Measurements from ENCODE around the gene GPR146. TPM values are rescaled to one million over a fixed set of nuclear protein-coding genes. Genes with fewer than 3 reads are reported as not detected.

GPR146 gene
- total and polyA plus RNA-seq, 2 of the 13 experiments (the other 11 are each of a cell fraction or from before 2014, with no cell fraction given): 2.0 to 15.9 TPM

DNA sequence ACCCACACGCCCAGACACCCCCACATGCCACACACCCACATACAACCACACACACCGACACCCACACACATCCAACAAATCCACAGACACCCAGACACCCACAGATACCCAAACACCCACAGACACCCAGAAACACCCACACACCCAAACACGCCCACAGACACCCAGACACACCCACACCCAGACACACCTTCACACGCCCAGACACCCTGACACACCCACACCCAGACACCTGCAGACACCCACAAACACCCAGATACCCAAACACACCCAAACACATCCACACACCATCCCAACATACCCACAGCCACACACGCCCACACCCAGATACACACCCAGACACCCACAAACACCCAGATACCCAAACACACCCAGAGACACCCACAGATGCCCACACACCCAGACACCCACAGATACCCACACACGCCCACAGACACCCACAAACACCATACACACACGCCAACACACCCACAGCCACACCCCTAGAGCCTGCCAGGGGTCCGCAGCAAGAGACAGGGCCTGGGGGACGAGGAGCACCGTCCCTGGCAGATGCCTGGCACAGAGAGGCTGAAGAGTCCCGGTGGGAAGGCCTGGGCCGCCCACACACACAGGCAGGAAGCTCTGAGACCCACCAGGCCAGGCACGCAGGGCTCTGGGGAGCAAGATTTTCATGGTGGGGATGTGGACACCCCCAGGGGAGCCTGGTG is 32.9 kb upstream of the GPR146 start (continued):
- TF ChIP-seq, protein P1, sequence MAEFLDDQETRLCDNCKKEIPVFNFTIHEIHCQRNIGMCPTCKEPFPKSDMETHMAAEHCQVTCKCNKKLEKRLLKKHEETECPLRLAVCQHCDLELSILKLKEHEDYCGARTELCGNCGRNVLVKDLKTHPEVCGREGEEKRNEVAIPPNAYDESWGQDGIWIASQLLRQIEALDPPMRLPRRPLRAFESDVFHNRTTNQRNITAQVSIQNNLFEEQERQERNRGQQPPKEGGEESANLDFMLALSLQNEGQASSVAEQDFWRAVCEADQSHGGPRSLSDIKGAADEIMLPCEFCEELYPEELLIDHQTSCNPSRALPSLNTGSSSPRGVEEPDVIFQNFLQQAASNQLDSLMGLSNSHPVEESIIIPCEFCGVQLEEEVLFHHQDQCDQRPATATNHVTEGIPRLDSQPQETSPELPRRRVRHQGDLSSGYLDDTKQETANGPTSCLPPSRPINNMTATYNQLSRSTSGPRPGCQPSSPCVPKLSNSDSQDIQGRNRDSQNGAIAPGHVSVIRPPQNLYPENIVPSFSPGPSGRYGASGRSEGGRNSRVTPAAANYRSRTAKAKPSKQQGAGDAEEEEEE (CRISPR knock-in tag; IDR thresholded peaks at IDR 0.05; ENCODE audit: borderline replicate concordance): no peak
- TF ChIP-seq MZF1 (CRISPR knock-in tag; IDR thresholded peaks at IDR 0.05; ENCODE audit: borderline replicate concordance) (no peak), PTBP1 (IDR thresholded peaks at IDR 0.05; ENCODE audit: low read depth, low read length, poor library complexity, severe bottlenecking) (no peak)
- TF ChIP-seq, protein P2, sequence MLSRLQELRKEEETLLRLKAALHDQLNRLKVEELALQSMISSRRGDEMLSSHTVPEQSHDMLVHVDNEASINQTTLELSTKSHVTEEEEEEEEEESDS (CRISPR knock-in tag; IDR thresholded peaks at IDR 0.05; ENCODE audit: borderline replicate concordance): no peak
- TF ChIP-seq, protein P3, sequence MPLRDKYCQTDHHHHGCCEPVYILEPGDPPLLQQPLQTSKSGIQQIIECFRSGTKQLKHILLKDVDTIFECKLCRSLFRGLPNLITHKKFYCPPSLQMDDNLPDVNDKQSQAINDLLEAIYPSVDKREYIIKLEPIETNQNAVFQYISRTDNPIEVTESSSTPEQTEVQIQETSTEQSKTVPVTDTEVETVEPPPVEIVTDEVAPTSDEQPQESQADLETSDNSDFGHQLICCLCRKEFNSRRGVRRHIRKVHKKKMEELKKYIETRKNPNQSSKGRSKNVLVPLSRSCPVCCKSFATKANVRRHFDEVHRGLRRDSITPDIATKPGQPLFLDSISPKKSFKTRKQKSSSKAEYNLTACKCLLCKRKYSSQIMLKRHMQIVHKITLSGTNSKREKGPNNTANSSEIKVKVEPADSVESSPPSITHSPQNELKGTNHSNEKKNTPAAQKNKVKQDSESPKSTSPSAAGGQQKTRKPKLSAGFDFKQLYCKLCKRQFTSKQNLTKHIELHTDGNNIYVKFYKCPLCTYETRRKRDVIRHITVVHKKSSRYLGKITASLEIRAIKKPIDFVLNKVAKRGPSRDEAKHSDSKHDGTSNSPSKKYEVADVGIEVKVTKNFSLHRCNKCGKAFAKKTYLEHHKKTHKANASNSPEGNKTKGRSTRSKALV (CRISPR knock-in tag; IDR thresholded peaks at IDR 0.05): no peak

DNA sequence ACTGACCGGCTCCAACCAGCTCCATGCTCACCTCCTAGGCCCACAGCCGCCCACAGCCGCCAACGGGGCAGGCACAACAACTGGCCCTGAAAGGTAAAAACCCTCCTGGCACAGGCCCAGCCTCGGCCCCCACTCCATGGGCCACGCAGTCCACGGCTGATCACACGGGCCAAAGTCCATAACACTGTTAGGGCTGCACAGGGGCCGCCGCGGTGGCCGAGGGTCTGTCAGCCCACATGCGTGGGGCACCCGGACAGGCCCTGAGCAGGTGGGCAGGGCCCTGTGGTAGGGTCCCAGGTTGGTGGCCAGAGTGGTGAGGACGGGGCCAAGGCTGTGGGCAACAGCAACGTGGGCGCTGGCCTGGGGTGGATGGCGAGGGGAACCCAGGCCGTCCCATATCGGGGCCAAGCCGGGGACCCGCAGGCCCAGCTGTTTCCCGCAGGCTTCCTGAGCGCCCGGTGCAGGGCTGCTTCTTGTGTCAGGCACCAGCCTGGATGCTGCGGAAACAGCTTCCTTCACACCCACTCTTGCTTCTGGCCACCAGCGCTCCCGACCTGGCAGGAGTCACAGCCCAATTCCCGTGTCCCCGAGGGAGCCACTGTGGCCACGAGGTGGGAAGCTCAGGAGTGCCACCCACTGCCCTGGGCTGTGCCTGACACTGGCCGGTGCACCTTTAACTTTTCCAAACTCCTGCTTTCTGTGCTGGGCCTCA is 32.2 kb upstream of the GPR146 start:
- H3K9ac ChIP-seq (ENCODE audit: insufficient read depth, low read depth, low read length): no peak overlapping the region
- no peak overlapping the region for H2AFZ ChIP-seq (ENCODE audit: low read length)
- ATAC-seq (no peak), FAIRE-seq (no peak), DNase-seq (ENCODE audit: low spot score) (no peak)
- H3K9me3 ChIP-seq (ENCODE audit: low read length): no peaks in the 10 kb centered on the region
- H3K27ac ChIP-seq (ENCODE audit: extremely low read length, insufficient read depth, low read length): no peak overlapping the region
- ChIA-PET CTCF (ENCODE audit: low intra/inter-chr PET ratio, low total read pairs) (no interaction called here), POLR2A (interaction anchor here (1.0 kb wide), 1 partner anchor 19 kb away, joined by 3 read pairs; no protein-coding TSS in a partner anchor)
- in situ Hi-C loops (cut with HindIII; ENCODE audit: extremely low pct_ligation_motif_present, low pct_unique_long_range_greater_than_20kb) (no loop called here), intact Hi-C loops (cut with micrococcal nuclease; ENCODE audit: unreplicated experiment) (no loop called here)
- H3K79me2 ChIP-seq (ENCODE audit: insufficient read depth, low read length): peaks cover 6% of the 10 kb centered on the region
- no peaks in the 10 kb centered on the region for H3K27me3 ChIP-seq (ENCODE audit: control insufficient read depth in 1 of 2, insufficient read depth in 2 of 2, low read length in 2 of 2)
- TF ChIP-seq ZFP36 (IDR thresholded peaks at IDR 0.05; ENCODE audit: borderline replicate concordance, low read depth, low read length, partially characterized antibody): no peak
- TF ChIP-seq, protein P4, sequence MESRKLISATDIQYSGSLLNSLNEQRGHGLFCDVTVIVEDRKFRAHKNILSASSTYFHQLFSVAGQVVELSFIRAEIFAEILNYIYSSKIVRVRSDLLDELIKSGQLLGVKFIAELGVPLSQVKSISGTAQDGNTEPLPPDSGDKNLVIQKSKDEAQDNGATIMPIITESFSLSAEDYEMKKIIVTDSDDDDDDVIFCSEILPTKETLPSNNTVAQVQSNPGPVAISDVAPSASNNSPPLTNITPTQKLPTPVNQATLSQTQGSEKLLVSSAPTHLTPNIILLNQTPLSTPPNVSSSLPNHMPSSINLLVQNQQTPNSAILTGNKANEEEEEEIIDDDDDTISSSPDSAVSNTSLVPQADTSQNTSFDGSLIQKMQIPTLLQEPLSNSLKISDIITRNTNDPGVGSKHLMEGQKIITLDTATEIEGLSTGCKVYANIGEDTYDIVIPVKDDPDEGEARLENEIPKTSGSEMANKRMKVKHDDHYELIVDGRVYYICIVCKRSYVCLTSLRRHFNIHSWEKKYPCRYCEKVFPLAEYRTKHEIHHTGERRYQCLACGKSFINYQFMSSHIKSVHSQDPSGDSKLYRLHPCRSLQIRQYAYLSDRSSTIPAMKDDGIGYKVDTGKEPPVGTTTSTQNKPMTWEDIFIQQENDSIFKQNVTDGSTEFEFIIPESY (CRISPR knock-in tag; IDR thresholded peaks at IDR 0.05): 0 out of 2 replicates have a peak, but pooled peaks have one; percentile 35
- peak; percentile 7 for TF ChIP-seq AGO2 (optimal IDR thresholded peaks at IDR 0.05; ENCODE audit: low read depth, low read length)
- BruUV-seq (replicated peaks): no TSS peak
- no peaks in the 10 kb centered on the region for H4K20me1 ChIP-seq (ENCODE audit: insufficient read depth, low read length)
- H3K4me3 ChIP-seq (replicated peaks in 1 of 3; ENCODE audit: insufficient read depth in 1 of 3, low read depth in 2 of 3, low read length in 3 of 3): no peak overlapping the region
- no peak overlapping the region for H3K4me2 ChIP-seq (ENCODE audit: low read depth, low read length)
- H3K36me3 ChIP-seq (replicated peaks in 1 of 2; ENCODE audit: control insufficient read depth in 1 of 2, insufficient read depth in 2 of 2, low read length in 2 of 2): peaks cover 3 to 7% of the 10 kb centered on the region in 2 experiments; a peak in 2 of 5 replicates
- WGBS (ENCODE audit: low lambda C conversion rate): 86% methylated on average over 11 of the region's 32 CpGs
- peaks cover 23% of the 10 kb centered on the region for H3K4me1 ChIP-seq (ENCODE audit: insufficient read depth, low read length)

All from HepG2 (cell line).